GM18873 (cell line): ENCODE measurements around the gene INA.
"Not testable (repeated sequence)": the region's sequence is repeated elsewhere in the genome, so short reads cannot be mapped to it uniquely, and the experiment has no call there.

ENCODE experiments used
- ATAC-seq: cut with Tn5 transposase; IDR thresholded peaks from one replicate; pipeline ENCODE4 v1.9.1; 2021; ENCODE audit warnings: mild to moderate bottlenecking, moderate library complexity, moderate number of reproducible peaks; ENCODE audit not compliant: unreplicated experiment, low FRiP score

INA gene

GRCh38 chr10:103276896-103277712, at the start of gene INA:
Gene INA, plus strand, starts transcription at chr10:103277138. Its CDS starts 74 bp downstream, at chr10:103277212.
- ATAC-seq = no peak

- ATAC-seq = no peak
These were observed 49.5 kb upstream of the INA start for GRCh38 chr10:103227416-103227815.

- ATAC-seq = no peak
These were observed 45.8 kb upstream of the INA start for GRCh38 chr10:103231047-103231551.

GRCh38 chr10:103232131-103232673, 44.7 kb upstream of the INA start:
- ATAC-seq = no peak

GRCh38 chr10:103232772-103233488, 44.0 kb upstream of the INA start:
- ATAC-seq = no peak

- no peak for ATAC-seq
These were observed 41.2 kb upstream of the INA start for GRCh38 chr10:103235775-103236174.

- ATAC-seq = no peak
These were observed 38.3 kb upstream of the INA start for GRCh38 chr10:103238506-103239252.

- ATAC-seq = no peak
These were observed 35.5 kb upstream of the INA start for GRCh38 chr10:103241262-103242011.

- no peak for ATAC-seq
These were observed 32.2 kb upstream of the INA start for GRCh38 chr10:103244666-103245271.

GRCh38 chr10:103245587-103245986, 31.4 kb upstream of the INA start, which contains the start of gene RPEL1:
Gene RPEL1, plus strand, starts transcription at chr10:103245887. Its CDS starts 110 bp downstream, at chr10:103245997.
- ATAC-seq = not testable (repeated sequence)

- no peak for ATAC-seq
These were observed 30.6 kb upstream of the INA start for GRCh38 chr10:103246324-103246723.

- no peak for ATAC-seq
These were observed 22.8 kb upstream of the INA start for GRCh38 chr10:103254113-103254512.

- no peak for ATAC-seq
These were observed 22.2 kb upstream of the INA start for GRCh38 chr10:103254538-103255325.

GRCh38 chr10:103256613-103257012, 20.3 kb upstream of the INA start:
- ATAC-seq = no peak

- ATAC-seq = no peak
These were observed 19.1 kb upstream of the INA start for GRCh38 chr10:103257812-103258211.

GRCh38 chr10:103258928-103259327, 18.0 kb upstream of the INA start:
- ATAC-seq = not testable (repeated sequence)

GRCh38 chr10:103259989-103260388, 16.9 kb upstream of the INA start:
- ATAC-seq = no peak

- ATAC-seq = no peak
These were observed 14.7 kb upstream of the INA start for GRCh38 chr10:103262229-103262628.
